T-cell (primary cell): Measurements from ENCODE around the gene SF3B5. TPM values are rescaled to one million over a fixed set of nuclear protein-coding genes. Genes with fewer than 3 reads are reported as not detected.
A peak's percentile ranks its signal among the peaks of the same experiment; 100 is the strongest.
"Not testable (repeated sequence)": the region's sequence is repeated elsewhere in the genome, so short reads cannot be mapped to it uniquely, and the experiment has no call there.

Experiments
- ATAC-seq, 4 experiments: fragments of 200-7000 bp in 3 of 4; fragments of 150-1000 bp in 1 of 4; cut with Tn5 transposase; replicated peaks in 1 of 4; 1 replicate in 3 of 4; 2 replicates in 1 of 4; pipeline ENCODE4 v1.10.0; 2021; ENCODE audit warnings: moderate library complexity in 3 of 4, mild to moderate bottlenecking in 2 of 4, moderate number of reproducible peaks in 1 of 4
- CTCF ChIA-PET, 2 donors: fragments of 300-600 bp; sonication (Branson Sonifier 250); formaldehyde crosslinking; loops; one replicate each; lab custom pipeline; 2022; ENCODE audit warnings: antibody characterized with exemption in 2 of 2; lab: Charles Lee
- POLR2A ChIA-PET, 2 donors: fragments of 300-600 bp; sonication (Branson Sonifier 250); formaldehyde crosslinking; loops; one replicate each; lab custom pipeline; 2022; ENCODE audit warnings: antibody characterized with exemption in 2 of 2; lab: Charles Lee
- DNase-seq, 35 experiments: peaks; one replicate each; pipeline versions ENCODE4 v3.0.0 to v3.0.0-alpha.2; 2013 to 2023
- H3K27ac ChIP-seq: one replicate; pipeline ENCODE4 v1.5.1; 2013; ENCODE audit warnings: low read length
- H3K27me3 ChIP-seq, 2 experiments: replicated peaks in 1 of 2; 1 replicate in 1 of 2; 2 replicates in 1 of 2; pipeline versions ENCODE4 v1.6.1 to v1.7.0; 2013; ENCODE audit warnings: low read length in 1 of 2, mixed read lengths in 1 of 2; ENCODE audit not compliant: control insufficient read depth in 2 of 2, insufficient read depth in 2 of 2; ENCODE audit errors: extremely low read depth in 1 of 2
- H3K36me3 ChIP-seq, 2 donors: 1 replicate in 1 of 2; 2 replicates in 1 of 2; pipeline versions ENCODE4 v1.6.1 to v1.7.0; 2013; ENCODE audit warnings: low read length in 1 of 2; ENCODE audit not compliant: control insufficient read depth in 2 of 2, insufficient read depth in 1 of 2; ENCODE audit errors: extremely low read depth in 1 of 2
- H3K4me1 ChIP-seq, 2 experiments: 1 replicate in 1 of 2; 2 replicates in 1 of 2; pipeline versions ENCODE4 v1.6.1 to v1.7.0; 2013; ENCODE audit warnings: low read length in 2 of 2, mixed read lengths in 1 of 2; ENCODE audit not compliant: insufficient read depth in 2 of 2, control insufficient read depth in 1 of 2; ENCODE audit errors: extremely low read depth in 1 of 2
- H3K4me3 ChIP-seq, 2 donors: 1 replicate in 1 of 2; 2 replicates in 1 of 2; pipeline versions ENCODE4 v1.5.1 to v1.7.0; 2013; ENCODE audit warnings: mild to moderate bottlenecking in 2 of 2, low read length in 1 of 2, moderate library complexity in 1 of 2; ENCODE audit not compliant: control insufficient read depth in 1 of 2; ENCODE audit errors: extremely low read depth in 1 of 2
- H3K9me3 ChIP-seq: 2 replicates; pipeline ENCODE4 v1.7.0; 2013
- H3K27ac Mint-ChIP-seq, 2 donors: one replicate each; pipeline ENCODE4 v1.8.0; 2020 to 2021; ENCODE audit warnings: mild to moderate bottlenecking in 2 of 2, mixed read lengths in 2 of 2
- H3K27me3 Mint-ChIP-seq, 2 donors: one replicate each; pipeline ENCODE4 v1.8.0; 2021 to 2022; ENCODE audit warnings: mixed read lengths in 2 of 2
- H3K36me3 Mint-ChIP-seq: one replicate; pipeline ENCODE4 v1.8.0; 2021; ENCODE audit warnings: mixed read lengths
- H3K4me1 Mint-ChIP-seq, 3 donors: one replicate each; pipeline ENCODE4 v1.8.0; 2020 to 2022; ENCODE audit warnings: mixed read lengths in 3 of 3, mild to moderate bottlenecking in 1 of 3
- H3K4me3 Mint-ChIP-seq, 3 donors: one replicate each; pipeline ENCODE4 v1.8.0; 2020 to 2022; ENCODE audit warnings: mild to moderate bottlenecking in 3 of 3, mixed read lengths in 3 of 3, moderate library complexity in 3 of 3
- H3K9me3 Mint-ChIP-seq, 3 donors: one replicate each; pipeline ENCODE4 v1.8.0; 2020 to 2022; ENCODE audit warnings: mixed read lengths in 3 of 3
- WGBS: methylation state at CpG from one replicate; pipeline ENCODE4 v1.1.5; 2013; ENCODE audit warnings: missing lambda C conversion rate; ENCODE audit not compliant: insufficient coverage; 5-methylcytosine and 5-hydroxymethylcytosine counted together
- total RNA-seq, 35 experiments: library from RNA in 6 of 35; stranded (reverse) in 6 of 35; fragments of 120-200 nt in 1 of 35; gene quantifications; one replicate each; pipeline versions ENCODE4 v1.2.1 to v1.2.4 and lab custom pipeline; 2013 to 2026

SF3B5 gene
- total RNA-seq, 5 donors from 2014 or later (not counting 1 experiment from before 2014, with no cell fraction given) = 111 to 125 (median 115) TPM

DNA sequence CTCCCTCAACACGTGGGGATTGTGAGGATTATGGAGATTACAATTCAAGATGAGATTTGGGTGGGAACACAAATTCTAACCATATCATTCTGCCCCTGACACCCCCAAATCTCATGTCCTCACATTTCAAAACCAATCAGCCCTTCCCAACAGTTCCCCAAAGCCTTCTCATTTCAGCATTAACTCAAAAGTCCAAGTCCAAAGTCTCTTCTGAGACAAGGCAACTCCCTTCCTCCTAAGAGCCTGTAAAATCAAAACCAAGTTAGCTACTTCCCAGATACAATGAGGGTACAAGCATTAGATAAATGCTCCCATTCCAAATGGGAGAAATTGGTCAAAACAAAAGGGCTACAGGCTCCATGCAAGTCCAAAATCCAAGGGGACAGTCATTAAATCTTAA lies 47.7 kb downstream of the SF3B5 start:
- Mint-ChIP-seq H3K4me1 (peaks cover 0 to 1% (median under 1%) of the 10 kb centered on the region in 3 donors), H3K27me3 (peaks cover 0 to 3% of the 10 kb centered on the region in 2 donors), H3K36me3 (peaks cover 7% of the 10 kb centered on the region), H3K27ac (no peak overlapping the region), H3K9me3 (no peaks in the 10 kb centered on the region), H3K4me3 (no peak overlapping the region)
- Histone ChIP-seq H3K4me1 (no peaks in the 10 kb centered on the region), H3K27ac (no peak overlapping the region), H3K27me3 (no peaks in the 10 kb centered on the region), H3K36me3 (no peaks in the 10 kb centered on the region), H3K4me3 (no peak overlapping the region), H3K9me3 (no peaks in the 10 kb centered on the region)
- no peak for ATAC-seq
- ChIA-PET POLR2A (no interaction called here), CTCF (no interaction called here)
- no CpG with 5 or more reads among the region's 1 CpG for WGBS
- DNase-seq = no peak

DNA sequence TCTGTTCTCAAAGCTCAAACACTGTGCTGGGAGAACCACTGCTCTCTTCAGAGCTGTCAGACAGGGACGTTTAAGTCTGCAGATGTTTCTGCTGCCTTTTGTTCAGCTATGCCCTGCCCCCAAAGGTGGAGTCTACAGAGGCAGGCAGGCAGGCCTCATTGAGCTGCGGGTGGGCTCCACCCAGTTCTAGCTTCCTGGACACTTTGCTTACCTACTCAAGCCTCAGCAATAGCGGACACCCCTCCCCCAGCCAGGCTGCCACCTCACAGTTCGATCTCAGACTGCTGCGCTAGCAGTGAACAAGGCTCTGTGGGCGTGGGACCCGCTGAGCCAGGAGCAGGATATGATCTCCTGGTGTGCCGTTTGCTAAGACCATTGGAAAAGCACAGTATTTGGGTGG lies 48.7 kb downstream of the SF3B5 start:
- CTCF ChIA-PET, POLR2A ChIA-PET: not testable (repeated sequence)

DNA sequence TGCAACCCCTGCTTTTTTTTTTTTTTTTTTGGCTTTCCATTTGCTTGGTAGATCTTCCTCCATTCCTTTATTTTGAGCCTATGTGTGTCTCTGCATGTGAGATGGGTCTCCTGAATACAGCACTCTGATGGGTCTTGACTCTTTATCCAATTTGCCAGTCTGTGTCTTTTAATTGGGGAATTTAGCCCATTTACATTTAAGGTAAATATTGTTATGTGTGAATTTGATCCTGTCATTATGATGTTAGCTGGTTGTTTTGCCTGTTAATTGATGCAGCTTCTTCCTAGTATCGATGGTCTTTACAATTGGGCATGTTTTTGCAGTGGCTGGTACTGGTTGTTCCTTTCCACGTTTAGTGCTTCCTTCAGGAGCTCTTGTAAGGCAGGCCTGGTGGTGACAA lies 50.4 kb downstream of the SF3B5 start:
- no CpG with 5 or more reads among the region's 2 CpGs for WGBS
- H3K27me3 Mint-ChIP-seq, CTCF ChIA-PET, H3K4me1 ChIP-seq, DNase-seq, ATAC-seq, H3K36me3 Mint-ChIP-seq, H3K36me3 ChIP-seq, H3K27me3 ChIP-seq, POLR2A ChIA-PET, H3K4me1 Mint-ChIP-seq, H3K9me3 ChIP-seq, H3K27ac ChIP-seq, H3K4me3 Mint-ChIP-seq, H3K27ac Mint-ChIP-seq, H3K4me3 ChIP-seq, H3K9me3 Mint-ChIP-seq: not testable (repeated sequence)

More for the DNA sequence above, 48.7 kb downstream of the SF3B5 start:
- DNase-seq (peak in 3 of 35 experiments; percentile 15 to 34 (median 19)), ATAC-seq (peak in 1 of 4 experiments; percentile 42)
- H3K4me1 ChIP-seq, H3K27ac ChIP-seq, H3K4me3 ChIP-seq, H3K27ac Mint-ChIP-seq, H3K4me3 Mint-ChIP-seq, H3K36me3 Mint-ChIP-seq, H3K27me3 Mint-ChIP-seq, H3K4me1 Mint-ChIP-seq, H3K36me3 ChIP-seq, H3K9me3 ChIP-seq, H3K27me3 ChIP-seq, H3K9me3 Mint-ChIP-seq: not testable (repeated sequence)
- WGBS = 85% methylated on average over 7 of the region's 8 CpGs

Other genes starting within 250 kb of the SF3B5 start
- not detected for gene ZC2HC1B, start 231.1 kb downstream of the SF3B5 start, total RNA-seq
- gene PLAGL1, start 87.3 kb downstream of the SF3B5 start, total RNA-seq = 1 to 10 TPM; 3.4 to 5.7 (median 4.8) TPM
- 10 to 100 TPM in 3 of 5 donors, 1 to 10 TPM in 2; 4.3 to 12.6 (median 10.7) TPM for gene STX11, start 54.9 kb upstream of the SF3B5 start, total RNA-seq
- gene UTRN, start 189.8 kb upstream of the SF3B5 start, total RNA-seq = 100 to 1,000 TPM; 130 to 247 (median 164) TPM